Chondrocyte (in vitro differentiated cells): Measurements from ENCODE around the gene SERF2. TPM values are rescaled to one million over a fixed set of nuclear protein-coding genes. Genes with fewer than 3 reads are reported as not detected.

ENCODE experiments used
- DNase-seq: peaks from one replicate; pipeline ENCODE4 v3.0.0; 2021; ENCODE audit warnings: mixed read lengths, low spot score
- H3K27ac Mint-ChIP-seq: one replicate; pipeline ENCODE4 v1.8.0; 2021; ENCODE audit warnings: mild to moderate bottlenecking, moderate library complexity, mixed read lengths; ENCODE audit not compliant: unreplicated experiment
- H3K27me3 Mint-ChIP-seq: 2 replicates; pipeline ENCODE4 v1.8.0; 2021; ENCODE audit warnings: low read depth, mixed read lengths
- H3K36me3 Mint-ChIP-seq: 2 replicates; pipeline ENCODE4 v1.8.0; 2021; ENCODE audit warnings: low read depth, mixed read lengths
- H3K4me1 Mint-ChIP-seq: 2 replicates; pipeline ENCODE4 v1.8.0; 2021; ENCODE audit warnings: low read depth, mild to moderate bottlenecking, mixed read lengths
- H3K4me3 Mint-ChIP-seq: one replicate; pipeline ENCODE4 v1.8.0; 2021; ENCODE audit warnings: mild to moderate bottlenecking, moderate library complexity, mixed read lengths; ENCODE audit not compliant: unreplicated experiment
- H3K9me3 Mint-ChIP-seq: 2 replicates; pipeline ENCODE4 v1.8.0; 2021; ENCODE audit warnings: low read depth, mixed read lengths
- CTCF ChIP-seq: fragments of 200-600 bp; sonication (generic); IDR thresholded peaks from 2 replicates; pipeline ENCODE4 v1.5.0; 2021; ENCODE audit warnings: antibody characterized with exemption, mild to moderate bottlenecking, moderate library complexity
- total RNA-seq: library from RNA; stranded (reverse); gene quantifications from 3 replicates; pipeline ENCODE4 v1.2.1, GENCODE V29; 2021

The SERF2 gene
- total RNA-seq, 1 donor from 2014 or later: 1,502 TPM

GRCh38 chr15:43751885-43752284 is 40.2 kb upstream of the SERF2 start:
- TF ChIP-seq CTCF: no peak
- Mint-ChIP-seq H3K4me1 (peaks cover 33% of the 10 kb centered on the region), H3K27me3 (no peaks in the 10 kb centered on the region), H3K36me3 (peaks cover 7% of the 10 kb centered on the region), H3K27ac (no peak overlapping the region), H3K4me3 (no peak overlapping the region), H3K9me3 (no peaks in the 10 kb centered on the region)
- DNase-seq: no peak

DNA sequence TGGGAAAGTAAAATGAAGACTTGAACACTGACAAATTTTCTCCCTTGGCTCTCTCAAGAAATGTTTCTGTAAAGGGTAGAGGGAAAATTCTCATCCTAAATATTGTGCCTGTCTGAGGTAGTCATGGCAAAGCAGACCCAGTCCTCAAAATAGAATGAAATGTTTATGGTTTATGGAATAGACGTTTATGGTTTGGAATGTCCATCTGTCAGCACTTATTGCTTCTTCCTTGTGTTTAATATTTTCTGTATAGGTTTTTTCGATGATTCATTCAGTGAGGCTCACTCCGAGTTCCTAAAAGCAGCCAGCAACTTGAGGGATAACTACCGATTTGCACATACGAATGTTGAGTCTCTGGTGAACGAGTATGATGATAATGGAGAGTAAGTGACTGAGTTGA is 29.3 kb upstream of the SERF2 start:
- Mint-ChIP-seq H3K9me3 (no peaks in the 10 kb centered on the region), H3K27me3 (no peaks in the 10 kb centered on the region), H3K4me1 (peaks cover 23% of the 10 kb centered on the region), H3K36me3 (peaks cover 21% of the 10 kb centered on the region), H3K27ac (peak overlapping the region; percentile 65), H3K4me3 (no peak overlapping the region)
- TF ChIP-seq CTCF: no peak
- no peak for DNase-seq

DNA sequence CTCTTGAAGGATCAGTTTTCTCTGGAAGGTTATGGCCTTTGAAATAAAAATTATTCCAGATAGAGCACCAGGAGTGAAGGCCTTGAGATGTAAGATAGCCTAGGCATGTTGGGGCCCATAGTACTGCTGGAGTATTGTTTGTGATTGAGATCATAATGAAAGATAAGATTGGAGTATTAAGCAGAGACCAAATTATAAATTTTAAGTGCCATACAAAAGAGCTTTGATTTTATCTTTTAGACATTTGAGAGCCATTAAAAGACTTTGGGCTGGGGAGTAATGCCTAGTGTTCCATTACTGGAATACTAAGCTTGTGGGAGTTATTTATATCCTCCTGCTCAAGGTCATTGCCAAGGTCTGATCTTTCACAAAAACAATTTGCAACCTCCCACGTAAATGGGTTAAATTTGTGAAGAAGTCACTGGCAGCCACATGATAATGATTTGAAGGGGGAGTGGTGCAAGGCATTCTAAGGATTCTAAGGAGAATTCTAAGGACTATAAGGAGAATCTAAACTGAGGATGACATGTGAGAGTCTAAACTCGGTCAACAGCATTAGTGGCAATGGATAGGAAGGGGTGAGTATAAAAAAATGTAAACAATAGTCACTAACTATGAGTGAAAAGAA is 28.2 kb upstream of the SERF2 start:
- Mint-ChIP-seq H3K36me3 (peaks cover 28% of the 10 kb centered on the region), H3K9me3 (no peaks in the 10 kb centered on the region), H3K4me1 (peaks cover 23% of the 10 kb centered on the region), H3K27me3 (no peaks in the 10 kb centered on the region), H3K4me3 (no peak overlapping the region), H3K27ac (peak overlapping the region; percentile 65)
- no peak for DNase-seq
- TF ChIP-seq CTCF: no peak

DNA sequence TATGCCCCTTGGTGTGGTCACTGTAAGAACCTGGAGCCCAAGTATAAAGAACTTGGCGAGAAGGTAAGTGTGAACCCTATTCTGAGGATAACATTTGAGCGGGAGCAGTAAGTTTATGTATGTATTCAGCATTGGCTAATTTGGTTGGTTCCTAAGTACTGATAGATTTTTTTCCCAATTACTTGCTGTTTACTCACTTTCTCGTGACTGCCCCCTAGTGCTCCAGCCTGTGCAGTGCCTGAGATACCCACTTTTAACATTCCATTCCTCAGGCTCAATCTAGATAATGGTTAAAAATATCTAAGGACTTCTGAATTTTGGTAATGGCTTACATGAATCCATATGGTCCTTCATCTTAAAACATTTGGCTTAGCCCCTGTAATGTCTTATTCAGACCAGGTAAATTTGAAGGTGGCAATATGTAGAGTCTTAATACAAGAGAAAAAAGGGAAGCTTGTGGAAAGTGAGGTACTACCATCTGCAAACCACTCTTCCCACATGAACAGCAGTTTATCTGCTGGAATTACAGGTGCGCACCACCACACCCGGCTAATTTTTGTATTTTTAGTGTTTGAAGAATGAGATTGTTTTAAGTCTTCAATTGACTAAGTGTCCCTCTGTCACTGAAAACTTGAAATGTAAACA is 22.4 kb upstream of the SERF2 start:
- no peak overlapping the region for H3K4me3 Mint-ChIP-seq
- H3K36me3 Mint-ChIP-seq: peaks cover 42% of the 10 kb centered on the region
- H3K27ac Mint-ChIP-seq: no peak overlapping the region
- TF ChIP-seq CTCF: peak; percentile 86
- H3K4me1 Mint-ChIP-seq: peaks cover 3% of the 10 kb centered on the region
- no peaks in the 10 kb centered on the region for H3K9me3 Mint-ChIP-seq
- no peak for DNase-seq
- H3K27me3 Mint-ChIP-seq: no peaks in the 10 kb centered on the region

DNA sequence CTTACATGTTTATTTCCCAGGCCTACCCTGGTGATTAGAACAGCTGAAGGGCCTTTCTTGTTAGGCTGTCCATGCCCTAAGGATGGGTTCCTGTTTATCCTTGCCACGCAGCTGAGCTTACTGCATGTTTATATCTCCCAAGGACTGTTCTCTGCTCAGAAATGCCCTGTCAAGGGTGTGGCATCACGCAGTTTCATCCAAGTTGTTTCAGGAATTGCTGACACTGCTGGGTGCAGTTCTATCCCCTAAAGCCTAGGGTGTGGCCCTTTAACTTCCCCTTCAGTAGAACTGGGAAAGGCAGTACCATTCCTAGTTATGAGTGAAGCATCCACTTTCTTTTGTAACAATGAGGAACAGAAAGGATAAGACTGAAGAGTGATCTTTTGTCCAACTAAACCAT is 20.3 kb upstream of the SERF2 start:
- Mint-ChIP-seq H3K4me1 (peaks cover 17% of the 10 kb centered on the region), H3K36me3 (peaks cover 36% of the 10 kb centered on the region), H3K27ac (no peak overlapping the region), H3K9me3 (no peaks in the 10 kb centered on the region), H3K27me3 (no peaks in the 10 kb centered on the region), H3K4me3 (no peak overlapping the region)
- TF ChIP-seq CTCF: no peak
- no peak for DNase-seq
